HepG2 (cell line): ENCODE data around the gene A3GALT2. TPM values are rescaled to one million over a fixed set of nuclear protein-coding genes. Genes with fewer than 3 reads are reported as not detected.

Experiments
- ATF2 ChIP-seq: sonication (generic); formaldehyde crosslinking; IDR thresholded peaks from 2 replicates; pipeline ENCODE4 v1.4.0; 2020; ENCODE audit warnings: missing genetic modification reagents
- BHLHE40 ChIP-seq: IDR thresholded peaks from 2 replicates; pipeline ENCODE4 v1.6.1; 2011; ENCODE audit warnings: low read length, improper control_type of control experiment
- CCAR2 ChIP-seq: fragments of 200-400 bp; formaldehyde crosslinking; optimal IDR thresholded peaks from 2 replicates; pipeline ENCODE3; 2018; ENCODE audit warnings: low read depth, mild to moderate bottlenecking, low read length, moderate library complexity
- CSRNP1 ChIP-seq: sonication (generic); formaldehyde crosslinking; IDR thresholded peaks from 2 replicates; pipeline ENCODE4 v1.8.1; 2023; ENCODE audit warnings: mild to moderate bottlenecking, missing genetic modification reagents
- DDIT3 ChIP-seq: sonication (generic); formaldehyde crosslinking; IDR thresholded peaks from 2 replicates; pipeline ENCODE4 v1.4.0; 2020; ENCODE audit warnings: mild to moderate bottlenecking, missing genetic modification reagents
- HOXA9 ChIP-seq: sonication (generic); formaldehyde crosslinking; IDR thresholded peaks from 2 replicates; pipeline ENCODE4 v1.8.1; 2022; ENCODE audit warnings: missing genetic modification reagents, mild to moderate bottlenecking, moderate library complexity, borderline replicate concordance
- NFE2 ChIP-seq: sonication (generic); formaldehyde crosslinking; IDR thresholded peaks from 2 replicates; pipeline ENCODE4 v1.4.0; 2020; ENCODE audit warnings: missing genetic modification reagents
- RFXAP ChIP-seq: sonication (generic); formaldehyde crosslinking; IDR thresholded peaks from 2 replicates; pipeline ENCODE4 v1.4.0; 2020; ENCODE audit warnings: missing genetic modification reagents, borderline replicate concordance
- SOX13 ChIP-seq, 3 experiments: fragments of 450-650 bp in 1 of 3; sonication (generic) in 1 of 3; formaldehyde crosslinking in 1 of 3; IDR thresholded peaks in 2 of 3; conservative IDR thresholded peaks in 1 of 3; 2 replicates each; pipeline versions ENCODE4 v1.5.0 to v1.6.1; 2016 to 2020; ENCODE audit warnings: antibody characterized with exemption in 1 of 3, mild to moderate bottlenecking in 1 of 3, missing compliant biosample characterization in 1 of 3, missing genetic modification reagents in 1 of 3, moderate library complexity in 1 of 3
- THAP7 ChIP-seq: sonication (generic); formaldehyde crosslinking; IDR thresholded peaks from 2 replicates; pipeline ENCODE4 v1.8.1; 2023; ENCODE audit warnings: mild to moderate bottlenecking, missing genetic modification reagents
- THAP9 ChIP-seq: sonication (generic); formaldehyde crosslinking; IDR thresholded peaks from 2 replicates; pipeline ENCODE4; 2020; ENCODE audit warnings: missing genetic modification reagents, mild to moderate bottlenecking, borderline replicate concordance
- USF2 ChIP-seq, 2 experiments: sonication (generic) in 1 of 2; formaldehyde crosslinking in 1 of 2; IDR thresholded peaks; 2 replicates each; pipeline versions ENCODE4 v1.5.1 to v1.6.1; 2011 to 2020; ENCODE audit warnings: borderline replicate concordance in 1 of 2, low read depth in 1 of 2, low read length in 1 of 2, mild to moderate bottlenecking in 1 of 2, missing genetic modification reagents in 1 of 2, moderate library complexity in 1 of 2
- ZKSCAN5 ChIP-seq: sonication (generic); formaldehyde crosslinking; IDR thresholded peaks from 2 replicates; pipeline ENCODE4 v1.5.1; 2020; ENCODE audit warnings: mild to moderate bottlenecking, missing genetic modification reagents
- ZMAT3 ChIP-seq: sonication (generic); formaldehyde crosslinking; conservative IDR thresholded peaks from 2 replicates; pipeline ENCODE4 v1.7.0; 2021; ENCODE audit warnings: missing genetic modification reagents
- ZNF567 ChIP-seq: sonication (generic); formaldehyde crosslinking; IDR thresholded peaks from 2 replicates; pipeline ENCODE4 v1.8.1; 2023; ENCODE audit warnings: mild to moderate bottlenecking, missing genetic modification reagents, borderline replicate concordance
- ZNF660 ChIP-seq: sonication (generic); formaldehyde crosslinking; IDR thresholded peaks from 2 replicates; pipeline ENCODE4 v1.5.1; 2020; ENCODE audit warnings: mild to moderate bottlenecking, low read depth, missing genetic modification reagents, borderline replicate concordance
- polyA plus RNA-seq, 8 experiments: library from polyadenylated mRNA; depleted of rRNA in 3 of 8; stranded (reverse) in 7 of 8; unstranded in 1 of 8; fragments of >200 nt; fragmentation: Illumina TruSeq in 4 of 8; extraction: Trizol in 4 of 8; gene quantifications; 2 replicates each; pipeline versions ENCODE4 v1.2.1 to v1.2.3, GENCODE V29; 2011 to 2016; ENCODE audit warnings: low read depth in 4 of 8, missing spikeins in 1 of 8, mixed read lengths in 1 of 8; ENCODE audit not compliant: insufficient read depth in 1 of 8
- total RNA-seq, 5 experiments: library from RNA; depleted of rRNA; stranded (reverse); fragments of >200 nt; fragmentation: Illumina TruSeq; extraction: Trizol; gene quantifications; 2 replicates each; pipeline ENCODE4 v1.2.3, GENCODE V29; 2016; ENCODE audit warnings: low read depth in 1 of 5

Gene A3GALT2
- total and polyA plus RNA-seq, 2 of the 13 experiments (the other 11 are each of a cell fraction or from before 2014, with no cell fraction given) = not detected

- TF ChIP-seq CSRNP1 (CRISPR knock-in tag) (peak; percentile 84; the same call in 1 of the 2 replicates), HOXA9 (CRISPR knock-in tag) (peak; percentile 75), RFXAP (CRISPR knock-in tag) (no peak), ZNF567 (CRISPR knock-in tag) (no peak), USF2 (IDR thresholded peaks at IDR 0.05; ENCODE audit: low read depth, low read length) (no peak), USF2 (CRISPR knock-in tag; IDR thresholded peaks at IDR 0.05; ENCODE audit: borderline replicate concordance) (no peak; the same call in 1 of the 2 replicates), THAP7 (CRISPR knock-in tag) (peak; percentile 51; the same call in 1 of the 2 replicates), DDIT3 (no peak), NFE2 (CRISPR knock-in tag) (no peak), CCAR2 (no peak), BHLHE40 (0 out of 2 replicates have a peak, but pooled peaks have one; percentile 12), SOX13 (IDR thresholded peaks at IDR 0.05) (no peak), SOX13 (CRISPR knock-in tag; conservative IDR thresholded peaks at IDR 0.05 in 1 of 2, IDR thresholded peaks at IDR 0.05 in 1 of 2) (peak in 1 of 2 experiments; percentile 60; a peak in 2 of 4 replicates), ZNF660 (CRISPR knock-in tag) (0 out of 2 replicates have a peak, but pooled peaks have one; percentile 57), ZKSCAN5 (CRISPR knock-in tag) (0 out of 2 replicates have a peak, but pooled peaks have one; percentile 41), ZMAT3 (CRISPR knock-in tag) (peak; percentile 65; the same call in 1 of the 2 replicates), ATF2 (CRISPR knock-in tag) (peak; percentile 45; the same call in 1 of the 2 replicates), THAP9 (CRISPR knock-in tag) (peak; percentile 63; the same call in 1 of the 2 replicates)
These were observed 29.1 kb upstream of the A3GALT2 start (continued) for GRCh38 chr1:33349778-33350610.
